ENCODE results near the gene CFAP68. TPM values are rescaled to one million over a fixed set of nuclear protein-coding genes. Genes with fewer than 3 reads are reported as not detected.

Gene CFAP68
- total RNA-seq, 1 experiment from 2014 or later, result 23.4 TPM

DNA sequence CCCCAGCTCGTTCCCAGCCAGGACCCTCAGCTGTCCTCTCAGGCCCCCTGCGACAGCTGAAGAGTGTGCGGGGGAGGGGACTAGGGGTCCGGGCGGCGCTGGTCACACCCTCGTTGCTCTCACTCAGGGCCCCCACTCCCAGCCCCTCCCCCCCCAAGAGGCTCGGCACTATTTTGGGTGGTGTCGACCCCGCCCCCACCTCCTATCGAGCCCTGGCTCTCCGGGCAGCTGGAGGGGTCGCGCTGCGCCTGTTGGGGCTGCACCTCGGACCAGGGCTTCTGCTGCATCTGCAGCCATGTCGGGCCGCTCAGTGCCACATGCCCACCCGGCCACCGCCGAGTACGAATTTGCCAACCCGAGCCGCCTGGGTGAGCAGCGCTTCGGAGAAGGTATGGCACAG, 33.2 kb downstream of the CFAP68 start, which contains the start of gene HSPB2:
Gene HSPB2 (plus strand): TSS at position 200 of the 400 bp plus-strand sequence. CDS start 96 bp downstream, at position 296.
- Mint-ChIP-seq H3K27ac (peak within 1 kb of the TSS in 1 of 3 experiments; percentile 93; a peak in 1 of 7 replicates), H3K36me3 (ENCODE audit: insufficient read depth in 1 of 3, low read depth in 3 of 3) (no peaks in the 10 kb centered on the region), H3K27me3 (ENCODE audit: low read depth) (no peaks in the 10 kb centered on the region), H3K4me3 (no peak within 1 kb of the TSS), H3K4me1 (peaks cover 21 to 37% of the 10 kb centered on the region in 2 experiments), H3K9me3 (no peaks in the 10 kb centered on the region)
- H2BK20ac ChIP-seq (ENCODE audit: low read depth, low read length, poor library complexity, severe bottlenecking), result no peak within 1 kb of the TSS
- TF ChIP-seq, protein P1, sequence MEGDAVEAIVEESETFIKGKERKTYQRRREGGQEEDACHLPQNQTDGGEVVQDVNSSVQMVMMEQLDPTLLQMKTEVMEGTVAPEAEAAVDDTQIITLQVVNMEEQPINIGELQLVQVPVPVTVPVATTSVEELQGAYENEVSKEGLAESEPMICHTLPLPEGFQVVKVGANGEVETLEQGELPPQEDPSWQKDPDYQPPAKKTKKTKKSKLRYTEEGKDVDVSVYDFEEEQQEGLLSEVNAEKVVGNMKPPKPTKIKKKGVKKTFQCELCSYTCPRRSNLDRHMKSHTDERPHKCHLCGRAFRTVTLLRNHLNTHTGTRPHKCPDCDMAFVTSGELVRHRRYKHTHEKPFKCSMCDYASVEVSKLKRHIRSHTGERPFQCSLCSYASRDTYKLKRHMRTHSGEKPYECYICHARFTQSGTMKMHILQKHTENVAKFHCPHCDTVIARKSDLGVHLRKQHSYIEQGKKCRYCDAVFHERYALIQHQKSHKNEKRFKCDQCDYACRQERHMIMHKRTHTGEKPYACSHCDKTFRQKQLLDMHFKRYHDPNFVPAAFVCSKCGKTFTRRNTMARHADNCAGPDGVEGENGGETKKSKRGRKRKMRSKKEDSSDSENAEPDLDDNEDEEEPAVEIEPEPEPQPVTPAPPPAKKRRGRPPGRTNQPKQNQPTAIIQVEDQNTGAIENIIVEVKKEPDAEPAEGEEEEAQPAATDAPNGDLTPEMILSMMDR (conservative IDR thresholded peaks at IDR 0.05), result no peak
- no peaks in the 10 kb centered on the region for H3K79me2 ChIP-seq (ENCODE audit: insufficient read depth, low read length)
- no peaks in the 10 kb centered on the region for H3K9me3 ChIP-seq (ENCODE audit: control insufficient read depth, low read depth, low read length)
- peak within 1 kb of the TSS; percentile 65 for H3K18ac ChIP-seq (ENCODE audit: insufficient read length, low read depth, low read length)
- H3K79me1 ChIP-seq (ENCODE audit: insufficient read depth, low read depth, low read length, poor library complexity, severe bottlenecking), result no peaks in the 10 kb centered on the region
- no peaks in the 10 kb centered on the region for H4K20me1 ChIP-seq (ENCODE audit: control insufficient read depth, insufficient read depth, insufficient read length)
- H3K9ac ChIP-seq (ENCODE audit: extremely low read depth, insufficient read length, low read length), result no peak within 1 kb of the TSS
- H2AK5ac ChIP-seq (ENCODE audit: insufficient read length, low read length), result no peak within 1 kb of the TSS
- H3K14ac ChIP-seq (ENCODE audit: insufficient read depth, low read length), result no peak within 1 kb of the TSS
- no peak within 1 kb of the TSS for H2BK12ac ChIP-seq (ENCODE audit: insufficient read length, low read depth, low read length)
- H3T11ph ChIP-seq (ENCODE audit: low read length), result no peak within 1 kb of the TSS
- no CpG with 5 or more reads among the region's 26 CpGs for WGBS (ENCODE audit: extremely low coverage, insufficient read length, low lambda C conversion rate)
- H3K23ac ChIP-seq (ENCODE audit: insufficient read length, low read depth, low read length), result no peak within 1 kb of the TSS
- H2BK15ac ChIP-seq (ENCODE audit: low read depth, low read length), result no peak within 1 kb of the TSS
- H3K27me3 ChIP-seq (ENCODE audit: insufficient read depth, low read length), result no peaks in the 10 kb centered on the region
- no peak within 1 kb of the TSS for H4K91ac ChIP-seq (ENCODE audit: insufficient read length, low read depth, low read length)
- DNase-seq, result no peak
- H3K27ac ChIP-seq (ENCODE audit: insufficient read length, low read depth, low read length), result no peak within 1 kb of the TSS
- H3K4me2 ChIP-seq (ENCODE audit: insufficient read depth, insufficient read length, low read length), result no peak within 1 kb of the TSS
- H4K8ac ChIP-seq (replicated peaks; ENCODE audit: insufficient read length, low read depth, low read length), result no peak within 1 kb of the TSS
- no peak within 1 kb of the TSS for H3K4ac ChIP-seq (ENCODE audit: low read depth, low read length)
- no peak within 1 kb of the TSS for H3K56ac ChIP-seq (ENCODE audit: insufficient read length, low read depth, low read length)
- H2AFZ ChIP-seq (ENCODE audit: low read length), result no peak within 1 kb of the TSS
- no peak within 1 kb of the TSS for H2BK5ac ChIP-seq (ENCODE audit: insufficient read length, low read length)
- H3K23me2 ChIP-seq (ENCODE audit: insufficient read length, low read depth, low read length, poor library complexity, severe bottlenecking), result no peaks in the 10 kb centered on the region
- H3K4me1 ChIP-seq (ENCODE audit: insufficient read depth, low read length), result 0 out of 2 replicates have a peak, but pooled peaks cover 2% of the 10 kb centered on the region
- no peak within 1 kb of the TSS for H4K5ac ChIP-seq (ENCODE audit: insufficient read length, low read depth, low read length)
- no peak within 1 kb of the TSS for H2BK120ac ChIP-seq (ENCODE audit: low read depth, low read length, poor library complexity, severe bottlenecking)

Measured in H9 (cell line).